ENCODE measurements around the gene NELFB. TPM values are rescaled to one million over a fixed set of nuclear protein-coding genes. Genes with fewer than 3 reads are reported as not detected.

NELFB gene
- total and polyA plus RNA-seq, 3 donors from 2014 or later: 55.0 to 76.7 (median 60.9) TPM

- Histone ChIP-seq H3K27me3 (no peaks in the 10 kb centered on the region), H3K4me1 (peaks cover 13% of the 10 kb centered on the region), H3K9me3 (no peaks in the 10 kb centered on the region), H3K36me3 (ENCODE audit: low read depth, missing control alignments) (no peaks in the 10 kb centered on the region), H3K4me3 (no peak overlapping the region), H3K27ac (no peak overlapping the region)
- no peak for DNase-seq
- intact Hi-C loops (cut with DNase I; ENCODE audit: low total_unique reads): loop anchor here (10.0 kb wide), 1 partner anchor 90 kb away; no protein-coding TSS in a partner anchor
- TF ChIP-seq CTCF (IDR thresholded peaks at IDR 0.05) (no peak), POLR2A (IDR thresholded peaks at IDR 0.05) (no peak)
- WGBS, 2 donors: 58 to 76% methylated on average over 5 to 35 of the region's 42 CpGs
Observed at GRCh38 chr9:137314561-137315560, 59.7 kb downstream of the NELFB start.

- no peaks in the 10 kb centered on the region for H3K36me3 ChIP-seq (ENCODE audit: low read depth, missing control alignments)
- H3K4me1 ChIP-seq: peaks cover 13% of the 10 kb centered on the region
- H3K4me3 ChIP-seq: peak overlapping the region; percentile 24 to 48
- 19 to 20% methylated on average over 15 to 18 of the region's 18 CpGs for WGBS, 2 donors
- H3K9me3 ChIP-seq: no peaks in the 10 kb centered on the region
- DNase-seq: no peak
- intact Hi-C loops (cut with DNase I; ENCODE audit: low total_unique reads): loop anchor here (10.0 kb wide), 1 partner anchor 89 kb away; no protein-coding TSS in a partner anchor
- peak overlapping the region; percentile 18 to 30 for H3K27ac ChIP-seq
- TF ChIP-seq POLR2A (IDR thresholded peaks at IDR 0.05) (no peak), CTCF (IDR thresholded peaks at IDR 0.05) (no peak)
- no peaks in the 10 kb centered on the region for H3K27me3 ChIP-seq
Observed at GRCh38 chr9:137315581-137316011, 60.5 kb downstream of the NELFB start.

- H3K9me3 ChIP-seq: no peaks in the 10 kb centered on the region
- intact Hi-C loops (cut with DNase I; ENCODE audit: low total_unique reads): loop anchor here (10.0 kb wide), 1 partner anchor 89 kb away; no protein-coding TSS in a partner anchor
- H3K27me3 ChIP-seq: no peaks in the 10 kb centered on the region
- peak; percentile 69 for DNase-seq
- peak overlapping the region; percentile 24 to 48 for H3K4me3 ChIP-seq
- 8 to 20% methylated on average over 1 to 48 of the region's 83 CpGs for WGBS, 2 donors
- TF ChIP-seq POLR2A (IDR thresholded peaks at IDR 0.05) (no peak), CTCF (IDR thresholded peaks at IDR 0.05) (no peak)
- peak overlapping the region; percentile 18 to 45 for H3K27ac ChIP-seq
- no peaks in the 10 kb centered on the region for H3K36me3 ChIP-seq (ENCODE audit: low read depth, missing control alignments)
- H3K4me1 ChIP-seq: peaks cover 13% of the 10 kb centered on the region
Observed at GRCh38 chr9:137316012-137316981, 61.2 kb downstream of the NELFB start.

GRCh38 chr9:137317021-137317717, 62.0 kb downstream of the NELFB start:
- intact Hi-C loops (cut with DNase I; ENCODE audit: low total_unique reads): loop anchor here (10.0 kb wide), 1 partner anchor 88 kb away; no protein-coding TSS in a partner anchor
- Histone ChIP-seq H3K27ac (no peak overlapping the region), H3K27me3 (no peaks in the 10 kb centered on the region), H3K4me3 (no peak overlapping the region), H3K36me3 (ENCODE audit: low read depth, missing control alignments) (no peaks in the 10 kb centered on the region), H3K9me3 (no peaks in the 10 kb centered on the region), H3K4me1 (peaks cover 13% of the 10 kb centered on the region)
- no peak for TF ChIP-seq CTCF (IDR thresholded peaks at IDR 0.05)
- TF ChIP-seq POLR2A (IDR thresholded peaks at IDR 0.05): no peak
- DNase-seq: no peak
- 67 to 77% methylated on average over 7 to 15 of the region's 19 CpGs for WGBS, 2 donors

All from testis (tissue), 3 donors.